SK-N-SH (cell line): ENCODE measurements around the gene CXCR5. TPM values are rescaled to one million over a fixed set of nuclear protein-coding genes. Genes with fewer than 3 reads are reported as not detected.

ENCODE experiments used
- CTCF ChIA-PET: fragments of 300-600, 350-600 bp; formaldehyde crosslinking; extraction: SDS; loops from one replicate; lab custom pipeline; 2021; lab: Yijun Ruan, JAX
- POLR2A ChIA-PET: fragments of 350-600 bp; sonication (Branson Sonifier 250); formaldehyde crosslinking; extraction: SDS; loops from one replicate; lab custom pipeline; 2020; ENCODE audit warnings: antibody characterized with exemption, inconsistent platforms; lab: Yijun Ruan, JAX
- DNase-seq: peaks from one replicate; pipeline ENCODE4 v3.0.0; 2012
- H2AFZ ChIP-seq: fragments of 200-600 bp; sonication (generic); 2 replicates; pipeline ENCODE4 v1.8.1; 2016; ENCODE audit warnings: antibody characterized with exemption, mild to moderate bottlenecking, low read depth
- H3F3A ChIP-seq: fragments of 200-600 bp; sonication (generic); replicated peaks from 2 replicates; pipeline ENCODE3; 2016; ENCODE audit warnings: antibody characterized with exemption, mild to moderate bottlenecking; ENCODE audit not compliant: insufficient read depth
- H3K27ac ChIP-seq, 2 experiments: fragments of 200-500 bp in 1 of 2; fragments of 200-600 bp in 1 of 2; sonication (Bioruptor generic) in 1 of 2; sonication (generic), shearing (Covaris generic) in 1 of 2; 2 replicates each; pipeline versions ENCODE4 v1.5.1 to v1.6.1; 2014 to 2016; ENCODE audit warnings: low read depth in 2 of 2, inconsistent platforms in 1 of 2, low read length in 1 of 2, mild to moderate bottlenecking in 1 of 2, mixed read lengths in 1 of 2
- H3K27me3 ChIP-seq: fragments of 200-600 bp; sonication (generic), shearing (Covaris generic); 2 replicates; pipeline ENCODE4 v1.6.1; 2016; ENCODE audit warnings: mixed run types; ENCODE audit not compliant: insufficient read depth
- H3K36me3 ChIP-seq, 2 experiments: fragments of 200-500 bp in 1 of 2; fragments of 200-600 bp in 1 of 2; sonication (Bioruptor generic) in 1 of 2; sonication (generic) in 1 of 2; replicated peaks in 1 of 2; 2 replicates each; pipeline versions ENCODE3 to v1.5.1; 2014 to 2016; ENCODE audit warnings: low read length in 1 of 2, mild to moderate bottlenecking in 1 of 2; ENCODE audit not compliant: insufficient read depth in 2 of 2, control insufficient read depth in 1 of 2
- H3K4me1 ChIP-seq, 2 experiments: fragments of 200-500 bp in 1 of 2; fragments of 200-600 bp in 1 of 2; sonication (Bioruptor generic) in 1 of 2; sonication (generic), shearing (Covaris generic) in 1 of 2; 2 replicates each; pipeline versions ENCODE4 v1.5.1 to v1.6.1; 2014 to 2016; ENCODE audit warnings: low read depth in 1 of 2, low read length in 1 of 2, mixed run types in 1 of 2; ENCODE audit not compliant: insufficient read depth in 2 of 2, control insufficient read depth in 1 of 2
- H3K4me2 ChIP-seq: fragments of 200-600 bp; sonication (generic), shearing (Covaris generic); 2 replicates; pipeline ENCODE4 v1.6.1; 2017; ENCODE audit warnings: mixed run types
- H3K4me3 ChIP-seq, 2 experiments: fragments of 200-500 bp in 1 of 2; fragments of 200-600 bp in 1 of 2; sonication (Bioruptor generic) in 1 of 2; sonication (generic), shearing (Covaris generic) in 1 of 2; 2 replicates each; pipeline versions ENCODE4 v1.5.1 to v1.8.1; 2014 to 2016; ENCODE audit warnings: low read depth in 2 of 2, inconsistent platforms in 1 of 2, low read length in 1 of 2, mild to moderate bottlenecking in 1 of 2, mixed read lengths in 1 of 2, moderate library complexity in 1 of 2
- H3K79me2 ChIP-seq: fragments of 200-600 bp; sonication (generic); 2 replicates; pipeline ENCODE4 v1.8.1; 2017; ENCODE audit warnings: mild to moderate bottlenecking; ENCODE audit not compliant: insufficient read depth
- H3K9ac ChIP-seq: fragments of 200-600 bp; sonication (generic); 2 replicates; pipeline ENCODE4 v1.6.1; 2017; ENCODE audit warnings: mixed run types
- H3K9me2 ChIP-seq: fragments of 200-600 bp; sonication (generic); 2 replicates; pipeline ENCODE4 v1.6.1; 2017; ENCODE audit warnings: mixed run types
- H3K9me3 ChIP-seq: fragments of 200-600 bp; sonication (generic); 2 replicates; pipeline ENCODE4 v1.6.1; 2017; ENCODE audit warnings: mixed run types, mild to moderate bottlenecking, moderate library complexity
- H4K20me1 ChIP-seq: fragments of 200-600 bp; sonication (generic); 2 replicates; pipeline ENCODE4 v1.6.1; 2017; ENCODE audit warnings: mild to moderate bottlenecking, mixed run types; ENCODE audit not compliant: insufficient read depth
- CHD2 ChIP-seq: fragments of 150-350 bp; IDR thresholded peaks from 2 replicates; pipeline ENCODE4 v1.6.1; 2018; ENCODE audit warnings: low read length; ENCODE audit not compliant: partially characterized antibody
- FOSL2 ChIP-seq: IDR thresholded peaks from 2 replicates; pipeline ENCODE4 v1.4.0; 2012; ENCODE audit warnings: low read depth, mild to moderate bottlenecking, moderate library complexity, borderline replicate concordance
- MXI1 ChIP-seq: IDR thresholded peaks from 2 replicates; pipeline ENCODE4 v1.6.1; 2012; ENCODE audit warnings: mild to moderate bottlenecking, low read depth, low read length, improper control_type of control experiment
- SIN3A ChIP-seq: IDR thresholded peaks from 2 replicates; pipeline ENCODE4 v1.6.1; 2012; ENCODE audit warnings: low read depth, mild to moderate bottlenecking, low read length, moderate library complexity, borderline replicate concordance
- TEAD4 ChIP-seq: IDR thresholded peaks from 2 replicates; pipeline ENCODE4 v1.4.0; 2012; ENCODE audit warnings: mild to moderate bottlenecking, borderline replicate concordance; ENCODE audit not compliant: insufficient read depth
- WGBS: methylation state at CpG from one replicate; pipeline ENCODE4 v1.1.6; 2017; ENCODE audit warnings: low lambda C conversion rate; 5-methylcytosine and 5-hydroxymethylcytosine counted together
- polyA plus RNA-seq, 3 experiments: library from polyadenylated mRNA; depleted of rRNA; stranded (reverse); fragments of >200 nt; gene quantifications; 2 replicates each; pipeline ENCODE4 v1.2.3, GENCODE V29; 2012

Gene CXCR5
- polyA plus RNA-seq, 1 of the 3 experiments (the other 2 are of a cell fraction), result 0.02 TPM

DNA sequence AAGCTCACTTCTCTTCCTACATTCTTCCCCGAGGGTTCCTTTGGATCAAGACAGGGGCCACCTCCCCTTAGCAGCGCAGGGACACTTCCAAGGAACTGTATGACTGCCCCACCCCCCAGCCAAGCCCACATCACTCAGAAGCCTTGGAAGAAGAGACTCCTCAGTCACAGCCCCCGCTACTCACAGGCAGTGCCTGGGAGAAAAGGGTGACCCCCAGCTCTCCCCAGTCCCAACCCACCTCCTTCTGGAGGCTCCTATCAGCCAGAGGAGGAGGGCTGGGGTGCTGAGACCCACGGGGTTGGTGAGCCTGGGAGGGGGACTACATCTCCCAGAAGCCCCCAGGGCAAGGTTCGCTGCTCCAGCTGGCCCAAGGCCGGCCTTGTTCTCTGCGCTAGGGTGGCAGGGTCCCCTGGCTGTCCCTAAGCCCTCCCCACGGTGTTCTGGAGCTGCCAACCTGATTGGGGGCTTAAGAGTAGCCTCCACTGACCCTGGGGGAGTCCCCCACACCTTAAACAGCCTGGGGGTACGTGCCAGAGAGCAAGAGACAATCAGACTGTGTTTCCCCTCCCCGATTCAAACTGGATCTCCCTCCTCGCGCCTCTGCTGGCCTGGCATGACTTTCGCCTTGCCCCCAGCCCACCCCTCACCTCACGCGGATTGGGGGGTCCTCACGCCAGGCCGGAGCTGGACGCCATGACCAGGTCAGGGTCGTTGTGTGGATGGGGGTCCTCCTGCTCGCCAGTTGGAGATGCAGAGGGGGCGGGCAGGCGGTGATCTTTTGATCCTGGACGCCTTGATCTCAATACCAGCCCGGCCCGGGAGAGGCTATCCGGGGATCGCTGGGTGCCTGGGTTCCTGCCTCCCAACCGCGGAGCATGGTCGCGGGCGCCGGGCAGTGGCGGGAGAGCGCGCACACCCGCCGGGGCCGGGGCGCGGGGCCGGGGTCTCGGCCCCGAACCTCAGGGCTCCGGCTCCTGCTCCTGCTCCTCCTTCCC is 41.2 kb downstream of the CXCR5 start:
- CTCF ChIA-PET, result interaction anchor here (0.9 to 13.4 kb wide), 7 partner anchors 10 to 246 kb away, joined by 3 to 186 read pairs (median 4); partner anchors contain the start of genes CENATAC, DDX6, TREH and UPK2
- H3K4me3 ChIP-seq, result peak overlapping the region; percentile 95
- peaks cover 65% of the 10 kb centered on the region for H3K79me2 ChIP-seq
- peaks cover 61% of the 10 kb centered on the region for H3F3A ChIP-seq
- H3K9me2 ChIP-seq, result no peaks in the 10 kb centered on the region
- DNase-seq, result peak; percentile 90
- H3K4me1 ChIP-seq, result peaks cover 29 to 57% of the 10 kb centered on the region in 2 experiments; a peak in 3 of 4 replicates
- H3K9me3 ChIP-seq, result no peaks in the 10 kb centered on the region
- no peak overlapping the region for H2AFZ ChIP-seq
- WGBS, result 3% methylated on average over 20 of the region's 45 CpGs
- H3K27me3 ChIP-seq, result no peaks in the 10 kb centered on the region
- peak overlapping the region; percentile 89 for H3K4me2 ChIP-seq
- TF ChIP-seq CHD2 (no peak), TEAD4 (no peak), SIN3A (0 out of 2 replicates have a peak, but pooled peaks have one; percentile 42), MXI1 (peak; percentile 45; the same call in 1 of the 2 replicates)
- peak overlapping the region; percentile 84 to 95 for H3K27ac ChIP-seq
- POLR2A ChIA-PET, result interaction anchor here (1.1 to 5.0 kb wide), 2 partner anchors 16 to 134 kb away, joined by 3 to 37 read pairs; partner anchors contain the start of gene DDX6
- H4K20me1 ChIP-seq, result peaks cover 46% of the 10 kb centered on the region
- H3K36me3 ChIP-seq, result no peaks in the 10 kb centered on the region
- H3K9ac ChIP-seq, result peak overlapping the region; percentile 94

DNA sequence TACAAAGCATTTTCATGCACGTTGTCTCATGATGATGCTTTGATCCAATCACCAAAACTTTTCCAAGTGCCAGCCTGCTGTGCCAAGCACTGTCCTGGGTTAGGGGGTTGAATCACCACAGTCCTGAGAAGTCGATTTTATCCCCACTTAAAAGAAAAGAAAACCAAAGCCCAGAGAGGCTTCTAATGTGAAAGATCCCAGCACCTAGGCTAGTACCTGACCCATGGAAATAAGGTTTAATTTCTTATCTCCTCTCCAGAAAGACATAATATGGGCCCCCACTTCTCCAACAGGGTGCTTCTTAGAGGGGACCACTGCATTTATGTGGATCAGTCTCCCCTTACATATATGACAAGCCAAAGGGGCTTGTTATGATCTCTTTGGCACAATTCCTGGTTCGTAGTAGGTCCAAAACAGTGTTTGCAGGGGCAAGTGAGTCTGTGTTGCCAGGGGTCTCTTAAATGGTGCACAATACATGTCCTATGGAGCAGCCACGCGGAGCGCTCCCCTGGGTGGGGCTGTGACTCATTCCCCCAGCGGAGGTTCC is 43.9 kb downstream of the CXCR5 start:
- H3K36me3 ChIP-seq, result no peaks in the 10 kb centered on the region
- CTCF ChIA-PET, result interaction anchor here (0.6 to 13.4 kb wide), 13 partner anchors 10 to 267 kb away, joined by 3 to 186 read pairs (median 5); partner anchors contain the start of genes CXCR5, DDX6 and UPK2
- H3K9me3 ChIP-seq, result no peaks in the 10 kb centered on the region
- TF ChIP-seq FOSL2 (peak; percentile 62; the same call in 1 of the 2 replicates), CHD2 (no peak)
- H3K4me2 ChIP-seq, result peak overlapping the region; percentile 93
- no peak for DNase-seq
- H2AFZ ChIP-seq, result peak overlapping the region; percentile 58; the same call in 1 of the 2 replicates
- 14% methylated on average over 7 of the region's 7 CpGs for WGBS
- H3K27me3 ChIP-seq, result no peaks in the 10 kb centered on the region
- H4K20me1 ChIP-seq, result peaks cover 22% of the 10 kb centered on the region
- no peaks in the 10 kb centered on the region for H3K9me2 ChIP-seq
- H3K27ac ChIP-seq, result peak overlapping the region; percentile 91 to 93
- peak overlapping the region; percentile 80 to 99; a peak in 3 of 4 replicates for H3K4me3 ChIP-seq
- peaks cover 42% of the 10 kb centered on the region for H3F3A ChIP-seq
- H3K9ac ChIP-seq, result peak overlapping the region; percentile 44; the same call in 1 of the 2 replicates
- H3K4me1 ChIP-seq, result peaks cover 9 to 38% of the 10 kb centered on the region in 2 experiments; a peak in 3 of 4 replicates
- POLR2A ChIA-PET, result interaction anchor here (1.0 to 1.1 kb wide), 2 partner anchors 18 to 20 kb away, joined by 3 to 8 read pairs; no protein-coding TSS in a partner anchor
- H3K79me2 ChIP-seq, result peaks cover 41% of the 10 kb centered on the region
